Neural progenitor cell (in vitro differentiated cells): ENCODE measurements around the gene ERC2. TPM values are rescaled to one million over a fixed set of nuclear protein-coding genes. Genes with fewer than 3 reads are reported as not detected.

Experiments
- DNase-seq: peaks from one replicate; pipeline ENCODE4 v3.0.0-alpha.2; 2016; ENCODE audit warnings: low spot score
- H2AFZ ChIP-seq: fragments of 200-600 bp; sonication (generic); replicated peaks from 2 replicates; pipeline ENCODE4 v1.6.1; 2016; ENCODE audit warnings: antibody characterized with exemption
- H3F3A ChIP-seq: fragments of 200-600 bp; sonication (generic); 2 replicates; pipeline ENCODE4 v1.6.1; 2016; ENCODE audit warnings: antibody characterized with exemption, low read depth
- H3K27ac ChIP-seq: fragments of 200-600 bp; sonication (generic); 2 replicates; pipeline ENCODE4 v1.5.1; 2016; ENCODE audit warnings: mild to moderate bottlenecking
- H3K27me3 ChIP-seq: fragments of 200-600 bp; sonication (generic); 2 replicates; pipeline ENCODE4 v1.6.1; 2016; ENCODE audit warnings: mild to moderate bottlenecking, moderate library complexity
- H3K36me3 ChIP-seq: fragments of 200-600 bp; sonication (generic); 2 replicates; pipeline ENCODE4 v1.5.1; 2016
- H3K4me1 ChIP-seq: fragments of 200-600 bp; sonication (generic); 2 replicates; pipeline ENCODE4 v1.6.1; 2016; ENCODE audit warnings: mixed run types
- H3K4me2 ChIP-seq: fragments of 200-600 bp; sonication (generic); 2 replicates; pipeline ENCODE4 v1.6.1; 2016
- H3K4me3 ChIP-seq: fragments of 200-600 bp; sonication (generic); 2 replicates; pipeline ENCODE4 v1.5.1; 2016
- H3K79me2 ChIP-seq: fragments of 200-600 bp; sonication (generic); 2 replicates; pipeline ENCODE4 v1.6.1; 2016; ENCODE audit warnings: low read depth
- H3K9ac ChIP-seq: fragments of 200-600 bp; sonication (generic); 2 replicates; pipeline ENCODE4 v1.6.1; 2016
- H3K9me3 ChIP-seq: fragments of 200-600 bp; sonication (generic); 2 replicates; pipeline ENCODE4 v1.5.1; 2016; ENCODE audit warnings: low read depth
- H4K20me1 ChIP-seq: fragments of 200-600 bp; sonication (generic); 2 replicates; pipeline ENCODE4 v1.6.1; 2016; ENCODE audit warnings: low read depth
- H3K27ac Mint-ChIP-seq: 3 replicates; pipeline ENCODE4 v1.8.0; 2021; ENCODE audit warnings: mixed read lengths
- H3K27me3 Mint-ChIP-seq: 2 replicates; pipeline ENCODE4 v1.8.0; 2022; ENCODE audit warnings: low read depth, mild to moderate bottlenecking, inconsistent platforms, moderate library complexity, mixed read lengths; ENCODE audit not compliant: insufficient read depth
- H3K36me3 Mint-ChIP-seq: 3 replicates; pipeline ENCODE4 v1.8.0; 2021; ENCODE audit warnings: mixed read lengths
- H3K4me1 Mint-ChIP-seq: 3 replicates; pipeline ENCODE4 v1.8.0; 2021; ENCODE audit warnings: mixed read lengths
- H3K4me3 Mint-ChIP-seq: 3 replicates; pipeline ENCODE4 v1.8.0; 2021; ENCODE audit warnings: mild to moderate bottlenecking, moderate library complexity, mixed read lengths
- H3K9me3 Mint-ChIP-seq: 3 replicates; pipeline ENCODE4 v1.8.0; 2020; ENCODE audit warnings: mixed read lengths
- CTCF ChIP-seq: fragments of 200-600 bp; sonication (generic); IDR thresholded peaks from 2 replicates; pipeline ENCODE4 v1.5.1; 2017; ENCODE audit warnings: antibody characterized with exemption, mild to moderate bottlenecking
- EZH2 ChIP-seq: fragments of 200-600 bp; sonication (generic); IDR thresholded peaks from 2 replicates; pipeline ENCODE4 v1.6.1; 2017; ENCODE audit warnings: antibody characterized with exemption, mild to moderate bottlenecking, moderate library complexity
- EZH2phosphoT487 ChIP-seq: fragments of 200-600 bp; sonication (generic); IDR thresholded peaks from 2 replicates; pipeline ENCODE4 v1.6.1; 2017; ENCODE audit warnings: antibody characterized with exemption
- total RNA-seq: library from RNA; depleted of rRNA; stranded (reverse); fragments of >200 nt; gene quantifications from 2 replicates; pipeline ENCODE4 v1.2.3, GENCODE V29; 2015; ENCODE audit warnings: low replicate concordance

The ERC2 gene
- total RNA-seq, 1 donor from 2014 or later, result 24.8 TPM

- Histone ChIP-seq H3K79me2 (no peaks in the 10 kb centered on the region), H3K9me3 (no peaks in the 10 kb centered on the region), H3K36me3 (no peaks in the 10 kb centered on the region), H3K4me2 (no peak overlapping the region), H3K4me3 (no peak overlapping the region), H3K4me1 (peaks cover under 1% of the 10 kb centered on the region), H2AFZ (no peak overlapping the region), H3K27me3 (no peaks in the 10 kb centered on the region), H3K9ac (no peak overlapping the region), H4K20me1 (no peaks in the 10 kb centered on the region), H3K27ac (no peak overlapping the region), H3F3A (no peaks in the 10 kb centered on the region)
- Mint-ChIP-seq H3K27me3 (peaks cover 2% of the 10 kb centered on the region), H3K4me3 (no peak overlapping the region), H3K4me1 (peaks cover 11% of the 10 kb centered on the region), H3K9me3 (no peaks in the 10 kb centered on the region), H3K36me3 (no peaks in the 10 kb centered on the region), H3K27ac (no peak overlapping the region)
- TF ChIP-seq CTCF (peak; percentile 31), EZH2phosphoT487 (no peak), EZH2 (no peak)
- no peak for DNase-seq
Measured at GRCh38 chr3:55868347-55868746, 599.9 kb downstream of the ERC2 start.

- peaks cover 2% of the 10 kb centered on the region for H3K27me3 Mint-ChIP-seq
- no peaks in the 10 kb centered on the region for H3K36me3 Mint-ChIP-seq
- no peak overlapping the region for H3K9ac ChIP-seq
- TF ChIP-seq EZH2phosphoT487 (no peak), EZH2 (no peak), CTCF (no peak)
- H3K36me3 ChIP-seq, result no peaks in the 10 kb centered on the region
- no peak for DNase-seq
- no peaks in the 10 kb centered on the region for H3K79me2 ChIP-seq
- no peaks in the 10 kb centered on the region for H3K9me3 ChIP-seq
- peaks cover 3% of the 10 kb centered on the region for H3K9me3 Mint-ChIP-seq
- no peak overlapping the region for H3K27ac Mint-ChIP-seq
- H3F3A ChIP-seq, result peaks cover 10% of the 10 kb centered on the region
- H3K27me3 ChIP-seq, result no peaks in the 10 kb centered on the region
- H3K4me1 ChIP-seq, result peaks cover 29% of the 10 kb centered on the region
- H3K4me3 ChIP-seq, result no peak overlapping the region
- H3K4me1 Mint-ChIP-seq, result peaks cover 18% of the 10 kb centered on the region
- H3K27ac ChIP-seq, result no peak overlapping the region
- H3K4me2 ChIP-seq, result no peak overlapping the region
- H4K20me1 ChIP-seq, result no peaks in the 10 kb centered on the region
- no peak overlapping the region for H2AFZ ChIP-seq
- H3K4me3 Mint-ChIP-seq, result no peak overlapping the region
Measured at GRCh38 chr3:55863028-55863427, 605.2 kb downstream of the ERC2 start.

GRCh38 chr3:55860049-55860721 is 608.1 kb downstream of the ERC2 start:
- Histone ChIP-seq H4K20me1 (no peaks in the 10 kb centered on the region), H3K79me2 (no peaks in the 10 kb centered on the region), H3K4me3 (no peak overlapping the region), H2AFZ (no peak overlapping the region), H3K36me3 (no peaks in the 10 kb centered on the region), H3K9ac (no peak overlapping the region), H3K9me3 (no peaks in the 10 kb centered on the region), H3K27ac (peak overlapping the region; percentile 85), H3K4me1 (peaks cover 29% of the 10 kb centered on the region), H3K27me3 (no peaks in the 10 kb centered on the region), H3F3A (peaks cover 10% of the 10 kb centered on the region), H3K4me2 (peak overlapping the region; percentile 47)
- peak overlapping the region; percentile 12 for H3K27ac Mint-ChIP-seq
- H3K4me1 Mint-ChIP-seq, result peaks cover 18% of the 10 kb centered on the region
- H3K9me3 Mint-ChIP-seq, result peaks cover 3% of the 10 kb centered on the region
- H3K27me3 Mint-ChIP-seq, result peaks cover 2% of the 10 kb centered on the region
- no peak for DNase-seq
- no peaks in the 10 kb centered on the region for H3K36me3 Mint-ChIP-seq
- no peak overlapping the region for H3K4me3 Mint-ChIP-seq
- no peak for TF ChIP-seq EZH2phosphoT487
- no peak for TF ChIP-seq EZH2
- TF ChIP-seq CTCF, result no peak
